GM12891 (cell line): ENCODE data around the gene HPCAL4.

Source experiments
- POLR2A ChIP-seq: IDR thresholded peaks from 2 replicates; pipeline ENCODE4 v1.6.1; 2011; ENCODE audit warnings: low read depth, low read length, control low read depth
- POLR2AphosphoS5 ChIP-seq: IDR thresholded peaks from 2 replicates; pipeline ENCODE4 v1.6.1; 2011; ENCODE audit warnings: low read depth, low read length, control low read depth

GRCh38 chr1:39691383-39692151, at the start of gene HPCAL4:
- TF ChIP-seq POLR2AphosphoS5 (no peak), POLR2A (no peak)
